RPMI8226 (cell line): Measurements from ENCODE around the gene CAMK2G.
"Not testable (repeated sequence)": the region's sequence is repeated elsewhere in the genome, so short reads cannot be mapped to it uniquely, and the experiment has no call there.

ENCODE experiments used
- DNase-seq: peaks from one replicate; pipeline ENCODE4 v3.0.0-alpha.2; 2015

Gene CAMK2G

GRCh38 chr10:73874267-73875138 is at the start of gene CAMK2G:
Gene CAMK2G (minus strand): TSS chr10:73874555. CDS start chr10:73874461, 94 bp downstream.
- DNase-seq: peak; percentile 84

- DNase-seq: no peak
Measured at GRCh38 chr10:73922864-73923133, 48.4 kb upstream of the CAMK2G start.

GRCh38 chr10:73922007-73922863 is 47.9 kb upstream of the CAMK2G start:
- DNase-seq: no peak

- peak; percentile 74 for DNase-seq
Measured at GRCh38 chr10:73920089-73920488, 45.7 kb upstream of the CAMK2G start.

- not testable (repeated sequence) for DNase-seq
Measured at GRCh38 chr10:73919481-73919880, 45.1 kb upstream of the CAMK2G start.

GRCh38 chr10:73917566-73918305 is 43.4 kb upstream of the CAMK2G start:
- no peak for DNase-seq

GRCh38 chr10:73916761-73917470 is 42.6 kb upstream of the CAMK2G start:
- DNase-seq: peak; percentile 42

- DNase-seq: no peak
Measured at GRCh38 chr10:73915206-73915851, 41.0 kb upstream of the CAMK2G start.

- no peak for DNase-seq
Measured at GRCh38 chr10:73914036-73914435, 39.7 kb upstream of the CAMK2G start.

- no peak for DNase-seq
Measured at GRCh38 chr10:73911553-73912004, 37.2 kb upstream of the CAMK2G start.

- DNase-seq: peak; percentile 33
Measured at GRCh38 chr10:73910764-73911552, 36.6 kb upstream of the CAMK2G start, which contains the start of gene PLAU. Gene PLAU (plus strand): TSS chr10:73911132. CDS start chr10:73911556, 424 bp downstream.

- no peak for DNase-seq
Measured at GRCh38 chr10:73910401-73910763, 36.0 kb upstream of the CAMK2G start.

- no peak for DNase-seq
Measured at GRCh38 chr10:73909540-73910115, 35.3 kb upstream of the CAMK2G start.

GRCh38 chr10:73908853-73909539 is 34.6 kb upstream of the CAMK2G start:
- DNase-seq: peak; percentile 40

GRCh38 chr10:73907841-73908517 is 33.6 kb upstream of the CAMK2G start:
- no peak for DNase-seq

GRCh38 chr10:73906524-73907447 is 32.4 kb upstream of the CAMK2G start:
- no peak for DNase-seq

- no peak for DNase-seq
Measured at GRCh38 chr10:73905256-73906020, 31.1 kb upstream of the CAMK2G start.
